Measurements from ENCODE around the gene SCN3B. TPM values are rescaled to one million over a fixed set of nuclear protein-coding genes. Genes with fewer than 3 reads are reported as not detected.

The SCN3B gene
- total RNA-seq, 1 donor from 2014 or later: 2.5 TPM

GRCh38 chr11:123590296-123590912 is 64.0 kb downstream of the SCN3B start:
- no peak overlapping the region for H3K27ac Mint-ChIP-seq
- TF ChIP-seq CTCF (conservative IDR thresholded peaks at IDR 0.05): no peak
- H3K9me3 Mint-ChIP-seq: no peaks in the 10 kb centered on the region
- H3K36me3 Mint-ChIP-seq: no peaks in the 10 kb centered on the region
- peaks cover 16% of the 10 kb centered on the region for H3K4me1 Mint-ChIP-seq (ENCODE audit: unreplicated experiment)
- no peak for DNase-seq (ENCODE audit: extremely low spot score, unreplicated experiment)
- H3K4me3 Mint-ChIP-seq: no peak overlapping the region
- H3K27me3 Mint-ChIP-seq: no peaks in the 10 kb centered on the region

GRCh38 chr11:123588864-123589262 is 65.6 kb downstream of the SCN3B start:
- DNase-seq (ENCODE audit: extremely low spot score, unreplicated experiment): no peak
- H3K4me3 Mint-ChIP-seq: no peak overlapping the region
- no peak for TF ChIP-seq CTCF (conservative IDR thresholded peaks at IDR 0.05)

GRCh38 chr11:123588117-123588863 is 66.1 kb downstream of the SCN3B start:
- DNase-seq (ENCODE audit: extremely low spot score, unreplicated experiment): no peak
- Mint-ChIP-seq H3K27me3 (no peaks in the 10 kb centered on the region), H3K4me1 (ENCODE audit: unreplicated experiment) (peaks cover 19% of the 10 kb centered on the region), H3K36me3 (no peaks in the 10 kb centered on the region), H3K27ac (peak overlapping the region; percentile 94), H3K4me3 (peak overlapping the region; percentile 52), H3K9me3 (no peaks in the 10 kb centered on the region)
- TF ChIP-seq CTCF (conservative IDR thresholded peaks at IDR 0.05): no peak

More at GRCh38 chr11:123588864-123589262, 65.6 kb downstream of the SCN3B start:
- peaks cover 19% of the 10 kb centered on the region for H3K4me1 Mint-ChIP-seq (ENCODE audit: unreplicated experiment)
- no peaks in the 10 kb centered on the region for H3K9me3 Mint-ChIP-seq
- no peaks in the 10 kb centered on the region for H3K27me3 Mint-ChIP-seq
- no peaks in the 10 kb centered on the region for H3K36me3 Mint-ChIP-seq
- no peak overlapping the region for H3K27ac Mint-ChIP-seq

GRCh38 chr11:123587559-123587958 is 66.9 kb downstream of the SCN3B start:
- Mint-ChIP-seq H3K9me3 (no peaks in the 10 kb centered on the region), H3K36me3 (peaks cover 5% of the 10 kb centered on the region), H3K27me3 (peaks cover 4% of the 10 kb centered on the region), H3K27ac (peak overlapping the region; percentile 94), H3K4me1 (ENCODE audit: unreplicated experiment) (peaks cover 19% of the 10 kb centered on the region), H3K4me3 (no peak overlapping the region)
- no peak for DNase-seq (ENCODE audit: extremely low spot score, unreplicated experiment)
- no peak for TF ChIP-seq CTCF (conservative IDR thresholded peaks at IDR 0.05)

- DNase-seq (ENCODE audit: extremely low spot score, unreplicated experiment): no peak
- Mint-ChIP-seq H3K27ac (peak overlapping the region; percentile 7), H3K36me3 (peaks cover 5% of the 10 kb centered on the region), H3K4me1 (ENCODE audit: unreplicated experiment) (peaks cover 19% of the 10 kb centered on the region), H3K9me3 (no peaks in the 10 kb centered on the region), H3K4me3 (no peak overlapping the region), H3K27me3 (peaks cover 4% of the 10 kb centered on the region)
- no peak for TF ChIP-seq CTCF (conservative IDR thresholded peaks at IDR 0.05)
Measured at GRCh38 chr11:123587044-123587443, 67.4 kb downstream of the SCN3B start.
